Suprapubic skin (tissue), 4 donors: Measurements from ENCODE around the gene NKAPD1. TPM values are rescaled to one million over a fixed set of nuclear protein-coding genes. Genes with fewer than 3 reads are reported as not detected.
"Not testable (repeated sequence)": the region's sequence is repeated elsewhere in the genome, so short reads cannot be mapped to it uniquely, and the experiment has no call there.

Source experiments
- DNase-seq, 2 donors: peaks; one replicate each; pipeline ENCODE4 v3.0.0-alpha.2; 2019; ENCODE audit warnings: low spot score in 2 of 2
- H3K27ac ChIP-seq: fragments of 200-600 bp; sonication (generic); one replicate; pipeline ENCODE4 v1.5.1; 2019
- H3K27me3 ChIP-seq: fragments of 200-600 bp; sonication (generic); one replicate; pipeline ENCODE4 v1.5.1; 2019
- H3K36me3 ChIP-seq: fragments of 200-600 bp; sonication (generic); one replicate; pipeline ENCODE4 v1.5.1; 2019
- H3K4me1 ChIP-seq: fragments of 200-600 bp; sonication (generic); one replicate; pipeline ENCODE4 v1.5.1; 2019
- H3K4me3 ChIP-seq: fragments of 200-600 bp; sonication (generic); one replicate; pipeline ENCODE4 v1.5.1; 2019; ENCODE audit warnings: mild to moderate bottlenecking
- H3K9me3 ChIP-seq: fragments of 200-600 bp; sonication (generic); one replicate; pipeline ENCODE4 v1.5.1; 2019
- EP300 ChIP-seq: sonication (generic); formaldehyde crosslinking; IDR thresholded peaks from one replicate; pipeline ENCODE4 v1.6.1; 2017; ENCODE audit warnings: antibody characterized with exemption
- POLR2A ChIP-seq, 2 donors: fragments of 450-650 bp; IDR thresholded peaks; one replicate each; pipeline ENCODE4 v1.6.1; 2017; ENCODE audit warnings: antibody characterized with exemption in 2 of 2, mild to moderate bottlenecking in 2 of 2, moderate library complexity in 2 of 2
- POLR2AphosphoS5 ChIP-seq, 3 donors: sonication (generic); formaldehyde crosslinking; IDR thresholded peaks; one replicate each; pipeline ENCODE4 v1.6.1; 2017; ENCODE audit warnings: antibody characterized with exemption in 3 of 3
- WGBS: methylation state at CpG from one replicate; pipeline ENCODE4 v1.1.5; 2018; 5-methylcytosine and 5-hydroxymethylcytosine counted together
- total RNA-seq, 4 donors: library from RNA; depleted of rRNA; stranded (reverse); fragments of >200 nt; gene quantifications; one replicate each; pipeline ENCODE4 v1.1.0, GENCODE V29; 2016
- TF ChIP-seq, protein P1 (sequence below), 2 donors: fragments of 200-600 bp in 1 of 2; fragments of 450-650 bp in 1 of 2; sonication (generic) in 1 of 2; IDR thresholded peaks; one replicate each; pipeline ENCODE4 v1.5.1; 2016 to 2019; ENCODE audit warnings: antibody characterized with exemption in 2 of 2, mild to moderate bottlenecking in 1 of 2, moderate library complexity in 1 of 2

NKAPD1 gene, protein sequence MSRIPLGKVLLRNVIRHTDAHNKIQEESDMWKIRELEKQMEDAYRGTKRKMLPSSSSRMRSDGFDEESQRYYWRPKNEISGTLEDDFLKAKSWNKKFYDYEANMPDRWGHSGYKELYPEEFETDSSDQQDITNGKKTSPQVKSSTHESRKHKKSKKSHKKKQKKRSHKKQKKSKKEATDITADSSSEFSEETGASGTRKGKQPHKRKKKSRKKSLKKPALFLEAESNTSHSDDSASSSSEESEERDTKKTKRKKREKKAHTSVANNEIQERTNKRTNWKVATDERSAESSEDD
- total RNA-seq: 10 to 100 TPM; 14.4 to 20.2 (median 17.1) TPM

DNA sequence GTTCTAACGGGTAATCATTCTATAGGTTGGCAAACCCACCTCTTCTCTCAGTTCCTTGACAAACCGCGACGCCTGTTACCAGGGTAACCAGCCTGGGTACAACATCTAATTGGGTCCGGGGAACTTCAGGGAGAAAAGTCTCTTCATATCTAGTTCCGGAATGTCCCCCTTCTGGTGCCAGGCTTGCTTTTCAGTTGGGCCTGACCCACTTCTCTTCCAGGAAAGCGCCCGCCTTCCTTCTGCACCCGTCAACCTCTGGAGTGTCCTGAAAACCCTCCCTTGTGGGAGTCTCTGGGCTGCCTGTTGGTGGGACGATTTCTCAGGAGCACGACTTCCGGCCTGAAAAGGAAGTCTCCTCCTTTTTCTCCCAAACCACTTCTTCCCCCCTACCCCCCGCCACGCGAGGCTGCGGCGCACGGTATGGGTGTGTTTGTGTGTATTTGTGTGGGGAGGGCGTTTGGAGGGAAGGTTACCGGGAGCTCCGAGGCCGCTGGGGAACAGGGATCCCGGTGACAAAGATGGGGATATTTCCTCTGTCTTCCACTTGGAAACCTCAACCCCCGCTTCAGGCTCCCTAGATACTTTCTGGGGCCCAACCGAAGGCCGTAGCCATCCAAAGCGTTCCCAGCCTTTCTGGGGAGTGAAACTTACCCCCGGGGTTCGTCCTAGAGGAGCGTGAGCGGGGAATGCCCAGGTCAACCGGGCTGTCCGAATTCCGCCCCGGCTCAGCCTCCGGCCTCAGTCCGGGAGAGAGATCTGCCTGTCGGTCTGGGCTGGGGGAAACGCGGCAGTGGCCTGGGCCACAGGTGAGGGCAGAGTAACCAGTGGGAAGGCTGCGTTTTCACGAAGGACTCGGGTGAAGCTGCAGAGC, at the start of gene NKAPD1, which contains the start of gene PIH1D2:
NKAPD1 (plus strand) TSS at position 359 of the 871 bp plus-strand sequence. CDS start 1,276 bp downstream, outside the sequence.
PIH1D2 (minus strand) TSS at position 77 of the 871 bp plus-strand sequence. CDS start 843 bp downstream, outside the sequence.
- H3K9me3 ChIP-seq: no peaks in the 10 kb centered on the region
- WGBS: under 1% methylated on average over 36 of the region's 43 CpGs
- peak; percentile 86 to 88 for DNase-seq
- H3K27ac ChIP-seq: peak within 1 kb of the TSS; percentile 89
- TF ChIP-seq, protein P1, sequence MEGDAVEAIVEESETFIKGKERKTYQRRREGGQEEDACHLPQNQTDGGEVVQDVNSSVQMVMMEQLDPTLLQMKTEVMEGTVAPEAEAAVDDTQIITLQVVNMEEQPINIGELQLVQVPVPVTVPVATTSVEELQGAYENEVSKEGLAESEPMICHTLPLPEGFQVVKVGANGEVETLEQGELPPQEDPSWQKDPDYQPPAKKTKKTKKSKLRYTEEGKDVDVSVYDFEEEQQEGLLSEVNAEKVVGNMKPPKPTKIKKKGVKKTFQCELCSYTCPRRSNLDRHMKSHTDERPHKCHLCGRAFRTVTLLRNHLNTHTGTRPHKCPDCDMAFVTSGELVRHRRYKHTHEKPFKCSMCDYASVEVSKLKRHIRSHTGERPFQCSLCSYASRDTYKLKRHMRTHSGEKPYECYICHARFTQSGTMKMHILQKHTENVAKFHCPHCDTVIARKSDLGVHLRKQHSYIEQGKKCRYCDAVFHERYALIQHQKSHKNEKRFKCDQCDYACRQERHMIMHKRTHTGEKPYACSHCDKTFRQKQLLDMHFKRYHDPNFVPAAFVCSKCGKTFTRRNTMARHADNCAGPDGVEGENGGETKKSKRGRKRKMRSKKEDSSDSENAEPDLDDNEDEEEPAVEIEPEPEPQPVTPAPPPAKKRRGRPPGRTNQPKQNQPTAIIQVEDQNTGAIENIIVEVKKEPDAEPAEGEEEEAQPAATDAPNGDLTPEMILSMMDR (IDR thresholded peaks at IDR 0.05): no peak
- TF ChIP-seq POLR2AphosphoS5 (IDR thresholded peaks at IDR 0.05): peak in 1 of 3 donors; percentile 26
- TF ChIP-seq POLR2A (IDR thresholded peaks at IDR 0.05): peak in 1 of 2 donors; percentile 26
- H3K4me1 ChIP-seq: peaks cover 25% of the 10 kb centered on the region
- H3K4me3 ChIP-seq: peak within 1 kb of the TSS; percentile 69
- H3K36me3 ChIP-seq: peaks cover 34% of the 10 kb centered on the region
- H3K27me3 ChIP-seq: no peaks in the 10 kb centered on the region

DNA sequence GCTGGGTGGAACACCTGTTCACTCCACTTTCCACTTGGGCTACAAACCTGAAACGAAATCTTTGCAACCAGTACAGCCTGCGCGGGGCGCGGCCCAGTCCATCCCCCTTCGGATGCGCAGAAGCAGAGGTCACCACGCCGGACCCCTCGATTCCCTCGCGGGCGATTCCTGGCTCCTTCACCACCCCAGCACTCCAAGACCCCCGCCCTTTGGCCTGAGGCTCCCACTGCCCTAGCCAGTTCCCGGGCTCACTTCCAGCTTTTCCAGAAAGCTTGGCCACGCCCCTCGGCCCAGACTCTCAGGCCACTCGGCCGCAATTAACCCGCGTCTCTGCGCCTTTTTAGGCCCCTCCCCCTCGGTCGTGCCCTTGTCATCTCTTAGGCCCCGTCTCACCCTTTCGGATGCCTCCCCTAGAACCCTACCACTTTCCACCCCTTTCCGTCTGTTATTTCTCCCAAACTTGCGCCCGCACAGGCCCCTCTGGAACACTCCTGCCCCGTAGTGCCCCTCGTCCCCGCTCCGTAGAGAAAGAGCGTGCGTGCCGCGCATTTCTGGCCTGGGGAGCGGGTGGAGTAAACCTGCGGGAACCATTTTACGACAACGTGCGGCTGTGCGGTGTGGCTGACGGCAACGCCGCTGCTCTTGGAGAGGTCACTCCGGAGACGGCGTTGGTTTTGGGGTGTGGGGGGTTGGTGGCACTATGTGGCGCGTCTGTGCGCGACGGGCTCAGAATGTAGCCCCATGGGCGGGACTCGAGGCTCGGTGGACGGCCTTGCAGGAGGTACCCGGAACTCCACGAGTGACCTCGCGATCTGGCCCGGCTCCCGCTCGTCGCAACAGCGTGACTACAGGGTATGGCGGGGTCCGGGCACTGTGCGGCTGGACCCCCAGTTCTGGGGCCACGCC, 49.1 kb upstream of the NKAPD1 start, which contains the start of gene DLAT:
DLAT (plus strand) TSS at position 636 of the 906 bp plus-strand sequence; CDS start at position 701, 65 bp downstream.
- Histone ChIP-seq H3K27ac (peak within 1 kb of the TSS; percentile 84), H3K4me1 (peaks cover 7% of the 10 kb centered on the region), H3K9me3 (no peaks in the 10 kb centered on the region), H3K36me3 (peaks cover 17% of the 10 kb centered on the region), H3K4me3 (peak within 1 kb of the TSS; percentile 69), H3K27me3 (no peaks in the 10 kb centered on the region)
- WGBS: under 1% methylated on average over 67 of the region's 71 CpGs
- no peak for TF ChIP-seq POLR2A (IDR thresholded peaks at IDR 0.05)
- peak in 1 of 3 donors; percentile 74 for TF ChIP-seq POLR2AphosphoS5 (IDR thresholded peaks at IDR 0.05)
- DNase-seq: peak; percentile 89 to 91

DNA sequence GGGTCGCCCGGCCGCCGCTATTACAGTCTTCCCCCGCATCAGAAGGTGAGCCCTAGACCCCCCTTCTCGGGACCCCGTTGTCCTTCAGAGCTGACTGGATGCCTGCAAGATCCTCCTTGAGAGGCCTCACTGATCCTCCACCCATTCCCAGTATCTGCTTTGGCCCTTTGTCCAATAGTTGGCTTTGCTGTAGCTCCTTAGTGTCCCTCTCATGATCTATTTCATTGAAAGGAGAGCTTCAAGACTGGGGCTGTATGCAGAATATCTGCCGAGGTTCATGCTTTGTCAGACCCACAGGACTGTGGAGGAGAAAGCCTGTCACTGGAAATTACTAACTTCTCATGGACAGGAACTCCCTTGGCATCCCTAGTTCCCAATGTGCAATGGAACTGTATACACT, 48.4 kb upstream of the NKAPD1 start:
- peaks cover 7% of the 10 kb centered on the region for H3K4me1 ChIP-seq
- WGBS: 0% methylated on average over 4 of the region's 8 CpGs
- peaks cover 21% of the 10 kb centered on the region for H3K36me3 ChIP-seq
- H3K27me3 ChIP-seq: no peaks in the 10 kb centered on the region
- no peak for DNase-seq
- H3K4me3 ChIP-seq: peak overlapping the region; percentile 69
- peak overlapping the region; percentile 84 for H3K27ac ChIP-seq
- no peaks in the 10 kb centered on the region for H3K9me3 ChIP-seq
- no peak for TF ChIP-seq EP300
- TF ChIP-seq POLR2AphosphoS5 (IDR thresholded peaks at IDR 0.05): no peak
- no peak for TF ChIP-seq POLR2A (IDR thresholded peaks at IDR 0.05)
- TF ChIP-seq, protein P1 (IDR thresholded peaks at IDR 0.05): no peak

DNA sequence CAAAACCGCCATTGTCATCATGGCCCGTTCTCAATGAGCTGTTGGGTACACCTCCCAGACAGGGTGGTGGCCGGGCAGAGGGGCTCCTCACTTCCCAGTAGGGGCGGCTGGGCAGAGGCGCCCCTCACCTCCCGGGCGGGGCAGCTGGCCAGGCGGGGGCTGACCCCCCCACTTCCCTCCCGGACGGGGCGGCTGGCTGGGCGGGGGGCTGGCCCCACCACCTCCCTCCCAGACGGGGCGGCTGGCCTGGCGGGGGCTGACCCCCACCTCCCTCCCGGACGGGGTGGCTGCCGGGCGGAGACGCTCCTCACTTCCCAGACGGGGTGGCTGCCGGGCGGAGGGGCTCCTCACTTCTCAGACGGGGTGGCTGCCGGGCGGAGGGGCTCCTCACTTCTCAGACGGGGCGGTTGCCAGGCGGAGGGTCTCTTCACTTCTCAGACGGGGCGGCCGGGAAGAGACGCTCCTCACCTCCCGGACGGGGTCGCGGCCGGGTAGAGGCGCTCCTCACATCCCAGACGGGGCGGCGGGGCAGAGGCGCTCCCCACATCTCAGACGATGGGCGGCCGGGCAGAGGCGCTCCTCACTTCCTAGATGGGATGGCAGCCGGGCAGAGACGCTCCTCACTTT, 47.2 kb upstream of the NKAPD1 start:
- DNase-seq: not testable (repeated sequence)
- 94% methylated on average over 21 of the region's 49 CpGs for WGBS

DNA sequence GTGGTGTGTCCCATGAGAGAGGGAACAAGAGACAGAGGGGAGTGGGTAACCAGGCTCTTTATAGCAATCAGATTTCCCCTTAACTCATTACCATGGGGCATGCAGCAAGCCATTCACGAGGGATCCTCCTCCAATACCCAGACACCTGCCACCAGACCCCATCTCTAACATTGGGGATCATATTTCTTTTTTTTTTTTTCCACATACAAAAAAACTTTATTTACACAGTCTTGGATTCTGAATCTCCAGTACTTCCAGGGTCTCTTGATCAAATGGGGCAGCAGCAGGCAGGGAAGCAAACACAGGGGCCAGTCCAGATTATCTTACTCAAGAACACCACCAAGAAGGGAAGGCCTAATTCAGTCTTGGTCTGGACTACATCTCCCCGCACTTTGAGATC, 44.6 kb upstream of the NKAPD1 start:
- Histone ChIP-seq H3K9me3 (no peaks in the 10 kb centered on the region), H3K4me3 (no peak overlapping the region), H3K36me3 (peaks cover 35% of the 10 kb centered on the region), H3K4me1 (peaks cover under 1% of the 10 kb centered on the region), H3K27ac (no peak overlapping the region), H3K27me3 (no peaks in the 10 kb centered on the region)
- DNase-seq: no peak
- no peak for TF ChIP-seq POLR2A (IDR thresholded peaks at IDR 0.05)
- TF ChIP-seq, protein P1 (IDR thresholded peaks at IDR 0.05): no peak
- WGBS: 94% methylated on average over 2 of the region's 2 CpGs

More for the DNA sequence above, 47.2 kb upstream of the NKAPD1 start:
- peaks cover 22% of the 10 kb centered on the region for H3K36me3 ChIP-seq
- H3K4me1 ChIP-seq, H3K4me3 ChIP-seq, H3K9me3 ChIP-seq, H3K27ac ChIP-seq, H3K27me3 ChIP-seq: not testable (repeated sequence)
